PC-3 (cell line): ENCODE data around the gene ZNF385B. TPM values are rescaled to one million over a fixed set of nuclear protein-coding genes. Genes with fewer than 3 reads are reported as not detected.

ENCODE experiments used
- ATAC-seq: fragments of 200-7000 bp; cut with Tn5 transposase; 2 replicates; pipeline ENCODE4 v1.9.1; 2020; ENCODE audit warnings: mild to moderate bottlenecking, moderate library complexity
- BruUV-seq: library from RNA; stranded (reverse); fragments of 400-500 nt; replicated peaks from 2 replicates; lab custom pipeline; 2021; lab: Mats Ljungman, UMichigan
- CTCF ChIA-PET: fragments of 300-600 bp; sonication (Branson Sonifier 250); formaldehyde crosslinking; loops from one replicate; lab custom pipeline; 2022; ENCODE audit warnings: antibody characterized with exemption; lab: Charles Lee
- POLR2A ChIA-PET: fragments of 300-600 bp; sonication (Branson Sonifier 250); formaldehyde crosslinking; loops from one replicate; lab custom pipeline; 2022; ENCODE audit warnings: antibody characterized with exemption; ENCODE audit not compliant: unreplicated experiment; lab: Charles Lee
- DNase-seq: peaks from one replicate; pipeline ENCODE4 v3.0.0-alpha.2; 2015
- H2AFZ ChIP-seq: fragments of 300-600 bp; sonication (generic); 2 replicates; pipeline ENCODE4 v1.6.0; 2016; ENCODE audit warnings: antibody characterized with exemption, low read length
- H3F3A ChIP-seq: fragments of 300-600 bp; sonication (generic); one replicate; pipeline ENCODE4 v1.6.0; 2017; ENCODE audit warnings: antibody characterized with exemption, low read length, control low read depth, mild to moderate bottlenecking; ENCODE audit not compliant: unreplicated experiment
- H3K27ac ChIP-seq: fragments of 300-600 bp; sonication (generic); 2 replicates; pipeline ENCODE4 v1.5.1; 2016; ENCODE audit warnings: mild to moderate bottlenecking, low read length
- H3K27me3 ChIP-seq: fragments of 300-600 bp; sonication (generic); 2 replicates; pipeline ENCODE4 v1.6.1; 2016; ENCODE audit warnings: low read length, mixed read lengths
- H3K36me3 ChIP-seq: fragments of 300-600 bp; sonication (generic); 2 replicates; pipeline ENCODE4 v1.6.1; 2016; ENCODE audit warnings: low read depth, mixed run types, low read length, mixed read lengths
- H3K4me1 ChIP-seq: fragments of 300-600 bp; sonication (generic); 2 replicates; pipeline ENCODE4 v1.5.1; 2016; ENCODE audit warnings: low read length; ENCODE audit not compliant: insufficient read depth
- H3K4me2 ChIP-seq: fragments of 300-600 bp; sonication (generic); 2 replicates; pipeline ENCODE4 v1.6.0; 2016; ENCODE audit warnings: low read length
- H3K4me3 ChIP-seq: fragments of 300-600 bp; sonication (generic); 2 replicates; pipeline ENCODE4 v1.5.1; 2016; ENCODE audit warnings: mild to moderate bottlenecking, low read length, mixed read lengths
- H3K79me2 ChIP-seq: fragments of 300-600 bp; sonication (generic); 2 replicates; pipeline ENCODE4 v1.6.1; 2017; ENCODE audit warnings: low read length, mixed read lengths
- H3K9ac ChIP-seq: fragments of 300-600 bp; sonication (generic); 2 replicates; pipeline ENCODE4 v1.6.0; 2016; ENCODE audit warnings: mild to moderate bottlenecking, low read length
- H3K9me2 ChIP-seq: fragments of 300-600 bp; sonication (generic); replicated peaks from 2 replicates; pipeline ENCODE4 v1.6.1; 2016; ENCODE audit warnings: mixed run types, low read length, mixed read lengths
- H3K9me3 ChIP-seq: fragments of 300-600 bp; sonication (generic); 2 replicates; pipeline ENCODE4 v1.6.1; 2016; ENCODE audit warnings: low read length, mixed read lengths
- H4K20me1 ChIP-seq: fragments of 300-600 bp; sonication (generic); 2 replicates; pipeline ENCODE4 v1.6.1; 2016; ENCODE audit warnings: low read length, mixed read lengths
- CTCF ChIP-seq: fragments of 300-600 bp; sonication (generic); conservative IDR thresholded peaks from 2 replicates; pipeline ENCODE4 v1.5.1; 2017; ENCODE audit warnings: antibody characterized with exemption, low read depth, mild to moderate bottlenecking, low read length
- EZH2 ChIP-seq: fragments of 300-600 bp; sonication (generic); IDR thresholded peaks from one replicate; pipeline ENCODE4 v1.6.1; 2017; ENCODE audit warnings: antibody characterized with exemption, mild to moderate bottlenecking, low read length; ENCODE audit not compliant: unreplicated experiment
- EZH2phosphoT487 ChIP-seq: fragments of 300-600 bp; sonication (generic); IDR thresholded peaks from 2 replicates; pipeline ENCODE4 v1.6.1; 2018; ENCODE audit warnings: mild to moderate bottlenecking, antibody characterized with exemption, low read length, borderline replicate concordance
- intact Hi-C: fragments of 100-400 bp; cut with micrococcal nuclease; formaldehyde crosslinking; loops from 2 replicates; pipeline ENCODE4 v1.9.0; 2023
- total RNA-seq: library from RNA; depleted of rRNA; stranded (reverse); fragments of >200 nt; gene quantifications from 2 replicates; pipeline ENCODE4 v1.2.3, GENCODE V29; 2014

The ZNF385B gene
- total RNA-seq, 1 experiment from 2014 or later, result 2.4 TPM

GRCh38 chr2:179435000-179435399 is 426.4 kb downstream of the ZNF385B start:
- no peaks in the 10 kb centered on the region for H3K36me3 ChIP-seq
- no peaks in the 10 kb centered on the region for H3K27me3 ChIP-seq
- no peaks in the 10 kb centered on the region for H3K4me1 ChIP-seq
- no peaks in the 10 kb centered on the region for H4K20me1 ChIP-seq
- no peaks in the 10 kb centered on the region for H3K9me2 ChIP-seq
- H3K4me3 ChIP-seq, result no peak overlapping the region
- H3K9ac ChIP-seq, result no peak overlapping the region
- ATAC-seq (no peak), DNase-seq (no peak)
- TF ChIP-seq EZH2phosphoT487, result no peak
- no peak for TF ChIP-seq CTCF
- TF ChIP-seq EZH2, result no peak
- H3K27ac ChIP-seq, result no peak overlapping the region
- H3K4me2 ChIP-seq, result no peak overlapping the region
- no peaks in the 10 kb centered on the region for H3K9me3 ChIP-seq
- POLR2A ChIA-PET, result no interaction called here
- no peaks in the 10 kb centered on the region for H3K79me2 ChIP-seq
- H3F3A ChIP-seq, result no peaks in the 10 kb centered on the region
- H2AFZ ChIP-seq, result no peak overlapping the region
- BruUV-seq, result no TSS peak
- CTCF ChIA-PET, result no interaction called here
- intact Hi-C loops, result no loop called here

GRCh38 chr2:179434357-179434756 is 427.1 kb downstream of the ZNF385B start:
- TF ChIP-seq CTCF (no peak), EZH2 (no peak), EZH2phosphoT487 (no peak)
- CTCF ChIA-PET, result no interaction called here
- no peaks in the 10 kb centered on the region for H3K9me2 ChIP-seq
- no peak overlapping the region for H2AFZ ChIP-seq
- H3K4me2 ChIP-seq, result no peak overlapping the region
- H3F3A ChIP-seq, result no peaks in the 10 kb centered on the region
- intact Hi-C loops, result no loop called here
- ATAC-seq (no peak), DNase-seq (no peak)
- H4K20me1 ChIP-seq, result no peaks in the 10 kb centered on the region
- no peak overlapping the region for H3K27ac ChIP-seq
- no peak overlapping the region for H3K4me3 ChIP-seq
- H3K9me3 ChIP-seq, result no peaks in the 10 kb centered on the region
- H3K79me2 ChIP-seq, result no peaks in the 10 kb centered on the region
- H3K27me3 ChIP-seq, result no peaks in the 10 kb centered on the region
- H3K36me3 ChIP-seq, result no peaks in the 10 kb centered on the region
- no peaks in the 10 kb centered on the region for H3K4me1 ChIP-seq
- H3K9ac ChIP-seq, result no peak overlapping the region
- no TSS peak for BruUV-seq
- POLR2A ChIA-PET, result no interaction called here

- no peaks in the 10 kb centered on the region for H4K20me1 ChIP-seq
- H3K79me2 ChIP-seq, result no peaks in the 10 kb centered on the region
- H3K4me1 ChIP-seq, result no peaks in the 10 kb centered on the region
- intact Hi-C loops, result no loop called here
- TF ChIP-seq EZH2phosphoT487 (no peak), CTCF (no peak), EZH2 (no peak)
- no peak overlapping the region for H2AFZ ChIP-seq
- ATAC-seq, result no peak
- no peak for DNase-seq
- POLR2A ChIA-PET, result no interaction called here
- no peak overlapping the region for H3K4me3 ChIP-seq
- H3K9ac ChIP-seq, result no peak overlapping the region
- H3K27ac ChIP-seq, result no peak overlapping the region
- no peaks in the 10 kb centered on the region for H3F3A ChIP-seq
- H3K9me2 ChIP-seq, result no peaks in the 10 kb centered on the region
- H3K4me2 ChIP-seq, result no peak overlapping the region
- BruUV-seq, result no TSS peak
- no peaks in the 10 kb centered on the region for H3K9me3 ChIP-seq
- no peaks in the 10 kb centered on the region for H3K36me3 ChIP-seq
- CTCF ChIA-PET, result interaction anchor here (0.6 kb wide), 1 partner anchor 527 kb away, joined by 4 read pairs; no protein-coding TSS in a partner anchor
- no peaks in the 10 kb centered on the region for H3K27me3 ChIP-seq
Measured at GRCh38 chr2:179432751-179433150, 428.7 kb downstream of the ZNF385B start.
